Testis (tissue), 3 donors: ENCODE data around the gene DAD1. TPM values are rescaled to one million over a fixed set of nuclear protein-coding genes. Genes with fewer than 3 reads are reported as not detected.

Experiments used
- DNase-seq: peaks from one replicate; pipeline ENCODE4 v3.0.0-alpha.2; 2019
- H3K27ac ChIP-seq, 2 donors: fragments of 200-600 bp; sonication (generic); one replicate each; pipeline ENCODE4 v1.5.1; 2019
- H3K27me3 ChIP-seq: fragments of 200-600 bp; sonication (generic); one replicate; pipeline ENCODE4 v1.5.1; 2019
- H3K36me3 ChIP-seq: fragments of 200-600 bp; sonication (generic); one replicate; pipeline ENCODE4 v1.5.1; 2017; ENCODE audit warnings: low read depth; ENCODE audit errors: missing control alignments
- H3K4me1 ChIP-seq: fragments of 200-600 bp; sonication (generic); one replicate; pipeline ENCODE4 v1.5.1; 2019
- H3K4me3 ChIP-seq, 2 donors: fragments of 200-600 bp; sonication (generic); one replicate each; pipeline ENCODE4 v1.5.1; 2017 to 2019
- H3K9me3 ChIP-seq: fragments of 200-600 bp; sonication (generic); one replicate; pipeline ENCODE4 v1.5.1; 2017
- CTCF ChIP-seq, 3 experiments: fragments of 450-650 bp in 2 of 3; fragments of 200-600 bp in 1 of 3; sonication (generic) in 1 of 3; IDR thresholded peaks; one replicate each; pipeline ENCODE4 v1.5.1; 2016 to 2019; ENCODE audit warnings: antibody characterized with exemption in 3 of 3, mild to moderate bottlenecking in 2 of 3, moderate library complexity in 1 of 3
- POLR2A ChIP-seq: fragments of 450-650 bp; IDR thresholded peaks from one replicate; pipeline ENCODE4 v1.6.1; 2017; ENCODE audit warnings: antibody characterized with exemption, mild to moderate bottlenecking, moderate library complexity
- WGBS, 2 donors: methylation state at CpG; one replicate each; pipeline ENCODE4 v1.1.5; 2018; 5-methylcytosine and 5-hydroxymethylcytosine counted together
- intact Hi-C: fragments of 100-400 bp; cut with DNase I; formaldehyde crosslinking; loops from one replicate; pipeline ENCODE4 v1.15.1; 2023; ENCODE audit warnings: low total_unique reads
- polyA plus RNA-seq: library from polyadenylated mRNA; stranded (reverse); fragments of 350-450 nt; fragmentation: Illumina TruSeq; extraction: RNeasy Lipid Tissue Mini Kit (QIAGEN cat#74804); gene quantifications from one replicate; pipeline ENCODE4 v1.2.3, GENCODE V29; 2014; ENCODE audit warnings: low read depth, low replicate concordance; ENCODE audit not compliant: insufficient read depth
- total RNA-seq, 2 donors: library from RNA; depleted of rRNA; stranded (reverse); fragments of >200 nt; gene quantifications; one replicate each; pipeline ENCODE4 v1.2.3, GENCODE V29; 2016

Gene DAD1
- total and polyA plus RNA-seq, 3 donors from 2014 or later = 209 to 350 (median 235) TPM

GRCh38 chr14:22561366-22561660, 27.7 kb downstream of the DAD1 start:
- Histone ChIP-seq H3K4me1 (no peaks in the 10 kb centered on the region), H3K27ac (no peak overlapping the region), H3K36me3 (no peaks in the 10 kb centered on the region), H3K27me3 (no peaks in the 10 kb centered on the region), H3K9me3 (no peaks in the 10 kb centered on the region), H3K4me3 (no peak overlapping the region)
- DNase-seq = no peak
- intact Hi-C loops = loop anchor here (10.0 kb wide), 1 partner anchor 293 kb away; no protein-coding TSS in a partner anchor
- no peak for TF ChIP-seq CTCF (IDR thresholded peaks at IDR 0.05)
- TF ChIP-seq POLR2A = no peak
- 80% methylated on average over 3 of the region's 3 CpGs for WGBS, 2 donors

- H3K4me1 ChIP-seq = no peaks in the 10 kb centered on the region
Measured at GRCh38 chr14:22560662-22561365, 28.2 kb downstream of the DAD1 start.

GRCh38 chr14:22559041-22559440, 30.0 kb downstream of the DAD1 start:
- H3K27ac ChIP-seq = no peak overlapping the region
- H3K4me1 ChIP-seq = no peaks in the 10 kb centered on the region
- no peak for DNase-seq
- H3K9me3 ChIP-seq = no peaks in the 10 kb centered on the region
- no peak for TF ChIP-seq POLR2A
- H3K4me3 ChIP-seq = no peak overlapping the region
- intact Hi-C loops = loop anchor here (5.0 kb wide), 1 partner anchor 172 kb away; no protein-coding TSS in a partner anchor
- H3K36me3 ChIP-seq = no peaks in the 10 kb centered on the region
- no peaks in the 10 kb centered on the region for H3K27me3 ChIP-seq
- 64 to 75% methylated on average over 1 of the region's 1 CpG for WGBS, 2 donors

More at GRCh38 chr14:22560662-22561365, 28.2 kb downstream of the DAD1 start:
- no peaks in the 10 kb centered on the region for H3K27me3 ChIP-seq
- no peak for DNase-seq
- intact Hi-C loops = loop anchor here (10.0 kb wide), 1 partner anchor 294 kb away; no protein-coding TSS in a partner anchor
- H3K4me3 ChIP-seq = no peak overlapping the region
- no peaks in the 10 kb centered on the region for H3K9me3 ChIP-seq
- no peak overlapping the region for H3K27ac ChIP-seq
- no peak for TF ChIP-seq POLR2A
- TF ChIP-seq CTCF (IDR thresholded peaks at IDR 0.05) = no peak
- 68 to 75% methylated on average over 13 of the region's 13 CpGs for WGBS, 2 donors
- no peaks in the 10 kb centered on the region for H3K36me3 ChIP-seq

- Histone ChIP-seq H3K27ac (no peak overlapping the region), H3K36me3 (no peaks in the 10 kb centered on the region), H3K9me3 (no peaks in the 10 kb centered on the region), H3K27me3 (no peaks in the 10 kb centered on the region), H3K4me1 (no peaks in the 10 kb centered on the region), H3K4me3 (no peak overlapping the region)
- intact Hi-C loops = loop anchor here (5.0 kb wide), 1 partner anchor 171 kb away; no protein-coding TSS in a partner anchor
- 61 to 72% methylated on average over 24 to 25 of the region's 25 CpGs for WGBS, 2 donors
- DNase-seq = peak; percentile 68
- TF ChIP-seq CTCF (IDR thresholded peaks at IDR 0.05) (peak in 1 of 3 experiments; percentile 28), POLR2A (no peak)
Measured at GRCh38 chr14:22558221-22558913, 30.7 kb downstream of the DAD1 start.

- Histone ChIP-seq H3K36me3 (no peaks in the 10 kb centered on the region), H3K9me3 (no peaks in the 10 kb centered on the region), H3K4me1 (no peaks in the 10 kb centered on the region), H3K4me3 (no peak overlapping the region), H3K27me3 (no peaks in the 10 kb centered on the region), H3K27ac (no peak overlapping the region)
- TF ChIP-seq POLR2A (no peak), CTCF (IDR thresholded peaks at IDR 0.05) (no peak)
- intact Hi-C loops = loop anchor here (5.0 kb wide), 1 partner anchor 171 kb away; no protein-coding TSS in a partner anchor
- 63 to 85% methylated on average over 1 of the region's 1 CpG for WGBS, 2 donors
- DNase-seq = no peak
Measured at GRCh38 chr14:22557846-22558220, 31.2 kb downstream of the DAD1 start.
